Transverse colon (tissue), 4 donors: ENCODE measurements around the gene PLCG2. TPM values are rescaled to one million over a fixed set of nuclear protein-coding genes. Genes with fewer than 3 reads are reported as not detected.
"Not testable (repeated sequence)": the region's sequence is repeated elsewhere in the genome, so short reads cannot be mapped to it uniquely, and the experiment has no call there.

Source experiments
- DNase-seq: peaks from one replicate; pipeline ENCODE4 v3.0.0-alpha.2; 2019
- H3K27ac ChIP-seq, 4 donors: fragments of 200-600 bp; sonication (generic); 2 replicates each; pipeline ENCODE4 v1.5.1; 2016 to 2018; ENCODE audit warnings: inconsistent platforms in 4 of 4
- H3K27me3 ChIP-seq: fragments of 200-600 bp; sonication (generic); 2 replicates; pipeline ENCODE4 v1.5.1; 2017; ENCODE audit warnings: inconsistent platforms
- H3K36me3 ChIP-seq, 4 donors: fragments of 200-600 bp; sonication (generic); 2 replicates each; pipeline ENCODE4 v1.5.1; 2017 to 2019; ENCODE audit warnings: inconsistent platforms in 4 of 4
- H3K4me1 ChIP-seq, 4 donors: fragments of 200-600 bp; sonication (generic); 2 replicates each; pipeline ENCODE4 v1.5.1; 2017 to 2020; ENCODE audit warnings: inconsistent platforms in 4 of 4
- H3K4me3 ChIP-seq, 4 donors: fragments of 200-600 bp; sonication (generic); 1 replicate in 1 of 4; 2 replicates in 3 of 4; pipeline versions ENCODE4 v1.5.1 to v1.6.1; 2017 to 2019; ENCODE audit warnings: inconsistent platforms in 4 of 4
- H3K9me3 ChIP-seq, 2 donors: fragments of 200-600 bp; sonication (generic); 2 replicates each; pipeline ENCODE4 v1.5.1; 2017 to 2019; ENCODE audit warnings: inconsistent platforms in 2 of 2
- EP300 ChIP-seq: sonication (generic); formaldehyde crosslinking; IDR thresholded peaks from one replicate; pipeline ENCODE4 v1.6.1; 2017; ENCODE audit warnings: antibody characterized with exemption, low read depth
- POLR2A ChIP-seq: fragments of 450-650 bp; IDR thresholded peaks from one replicate; pipeline ENCODE4 v1.6.1; 2016; ENCODE audit warnings: antibody characterized with exemption, mild to moderate bottlenecking, moderate library complexity
- POLR2AphosphoS5 ChIP-seq, 3 donors: sonication (generic); formaldehyde crosslinking; IDR thresholded peaks; one replicate each; pipeline ENCODE4 v1.6.1; 2016; ENCODE audit warnings: antibody characterized with exemption in 3 of 3
- WGBS, 2 donors: methylation state at CpG; one replicate each; pipeline ENCODE4 v1.1.5; 2018; ENCODE audit warnings: low coverage in 1 of 2; 5-methylcytosine and 5-hydroxymethylcytosine counted together
- in situ Hi-C, 4 donors: fragments of 200-750 bp; cut with MboI; loops; one replicate each; pipeline versions ENCODE4 v1.15.0 to v1.15.1; 2017; ENCODE audit warnings: low sequenced_read_pairs in 3 of 4, low pct_ligation_motif_present in 1 of 4, low pct_unique_long_range_greater_than_20kb in 1 of 4
- intact Hi-C: fragments of 100-400 bp; cut with DNase I; formaldehyde crosslinking; loops from one replicate; pipeline ENCODE4 v1.15.1; 2023; ENCODE audit warnings: low total_unique reads
- total RNA-seq, 4 donors: library from RNA; depleted of rRNA; stranded (reverse); fragments of >200 nt; gene quantifications; one replicate each; pipeline ENCODE4 v1.1.0, GENCODE V29; 2016
- TF ChIP-seq, protein P1 (sequence below), 5 experiments: fragments of 200-600 bp in 3 of 5; fragments of 450-650 bp in 2 of 5; sonication (generic) in 3 of 5; IDR thresholded peaks; 1 replicate in 2 of 5; 2 replicates in 3 of 5; pipeline ENCODE4 v1.5.1; 2016 to 2017; ENCODE audit warnings: antibody characterized with exemption in 5 of 5, inconsistent platforms in 3 of 5, mild to moderate bottlenecking in 2 of 5, moderate library complexity in 1 of 5

The PLCG2 gene
- total RNA-seq, 4 donors from 2014 or later, result 9.0 to 65.9 (median 28.6) TPM

GRCh38 chr16:81737885-81738536, 41.1 kb upstream of the PLCG2 start:
- peak; percentile 92 for DNase-seq
- Histone ChIP-seq H3K27me3 (no peaks in the 10 kb centered on the region), H3K4me1 (peaks cover 0 to 12% (median 9%) of the 10 kb centered on the region in 4 donors), H3K36me3 (no peaks in the 10 kb centered on the region), H3K9me3 (no peaks in the 10 kb centered on the region), H3K27ac (peak overlapping the region in 2 of 4 donors; percentile 12 to 28), H3K4me3 (peak overlapping the region in 1 of 4 donors; percentile 37)
- peak in 1 of 3 donors; percentile 6 for TF ChIP-seq POLR2AphosphoS5 (IDR thresholded peaks at IDR 0.05)
- TF ChIP-seq, protein P1, sequence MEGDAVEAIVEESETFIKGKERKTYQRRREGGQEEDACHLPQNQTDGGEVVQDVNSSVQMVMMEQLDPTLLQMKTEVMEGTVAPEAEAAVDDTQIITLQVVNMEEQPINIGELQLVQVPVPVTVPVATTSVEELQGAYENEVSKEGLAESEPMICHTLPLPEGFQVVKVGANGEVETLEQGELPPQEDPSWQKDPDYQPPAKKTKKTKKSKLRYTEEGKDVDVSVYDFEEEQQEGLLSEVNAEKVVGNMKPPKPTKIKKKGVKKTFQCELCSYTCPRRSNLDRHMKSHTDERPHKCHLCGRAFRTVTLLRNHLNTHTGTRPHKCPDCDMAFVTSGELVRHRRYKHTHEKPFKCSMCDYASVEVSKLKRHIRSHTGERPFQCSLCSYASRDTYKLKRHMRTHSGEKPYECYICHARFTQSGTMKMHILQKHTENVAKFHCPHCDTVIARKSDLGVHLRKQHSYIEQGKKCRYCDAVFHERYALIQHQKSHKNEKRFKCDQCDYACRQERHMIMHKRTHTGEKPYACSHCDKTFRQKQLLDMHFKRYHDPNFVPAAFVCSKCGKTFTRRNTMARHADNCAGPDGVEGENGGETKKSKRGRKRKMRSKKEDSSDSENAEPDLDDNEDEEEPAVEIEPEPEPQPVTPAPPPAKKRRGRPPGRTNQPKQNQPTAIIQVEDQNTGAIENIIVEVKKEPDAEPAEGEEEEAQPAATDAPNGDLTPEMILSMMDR (IDR thresholded peaks at IDR 0.05), result peak; percentile 83 to 94 (median 85)
- TF ChIP-seq POLR2A, result no peak
- intact Hi-C loops, result loop anchor here (10.0 kb wide), 3 partner anchors 373 to 703 kb away; partner anchors contain the start of gene ATMIN
- WGBS, 2 donors, result 3 to 7% methylated on average over 8 to 22 of the region's 22 CpGs
- in situ Hi-C loops, result loop anchor here in 3 of 4 donors (10.0 to 25.0 kb wide), 5 partner anchors 376 to 1201 kb away; partner anchors contain the start of genes ATMIN (in 3 of the 3) and DYNLRB2 (in 1 of the 3)

- H3K9me3 ChIP-seq, result no peaks in the 10 kb centered on the region
- no peaks in the 10 kb centered on the region for H3K27me3 ChIP-seq
- H3K4me1 ChIP-seq, result peaks cover 0 to 12% (median 9%) of the 10 kb centered on the region in 4 donors
- 33 to 83% methylated on average over 5 to 18 of the region's 18 CpGs for WGBS, 2 donors
- in situ Hi-C loops (loop anchor here in 3 of 4 donors (10.0 to 25.0 kb wide), 5 partner anchors 377 to 1202 kb away; partner anchors contain the start of genes ATMIN (in 3 of the 3) and DYNLRB2 (in 1 of the 3)), intact Hi-C loops (loop anchor here (10.0 kb wide), 3 partner anchors 374 to 704 kb away; partner anchors contain the start of gene ATMIN)
- DNase-seq, result peak; percentile 71
- TF ChIP-seq EP300 (no peak), POLR2A (no peak), POLR2AphosphoS5 (IDR thresholded peaks at IDR 0.05) (no peak)
- TF ChIP-seq, protein P1 (IDR thresholded peaks at IDR 0.05), result no peak
- H3K36me3 ChIP-seq, result no peaks in the 10 kb centered on the region
- no peak overlapping the region for H3K4me3 ChIP-seq
- H3K27ac ChIP-seq, result peak overlapping the region in 3 of 4 donors; percentile 16 to 52 (median 44)
Measured at GRCh38 chr16:81738783-81739496, 40.2 kb upstream of the PLCG2 start.

GRCh38 chr16:81739503-81739902, 39.6 kb upstream of the PLCG2 start:
- TF ChIP-seq EP300, result no peak
- peaks cover 0 to 12% (median 9%) of the 10 kb centered on the region in 4 donors for H3K4me1 ChIP-seq
- H3K27ac ChIP-seq, result peak overlapping the region in 3 of 4 donors; percentile 16 to 52 (median 44)
- WGBS, 2 donors, result 81% methylated on average over 8 of the region's 8 CpGs; no CpG with 5 or more reads in 1 of the 2 donors
- no peaks in the 10 kb centered on the region for H3K36me3 ChIP-seq
- intact Hi-C loops, result loop anchor here (10.0 kb wide), 3 partner anchors 375 to 705 kb away; partner anchors contain the start of gene ATMIN
- no peaks in the 10 kb centered on the region for H3K27me3 ChIP-seq
- H3K4me3 ChIP-seq, result no peak overlapping the region
- in situ Hi-C loops, result loop anchor here in 3 of 4 donors (10.0 to 25.0 kb wide), 5 partner anchors 377 to 1202 kb away; partner anchors contain the start of genes ATMIN (in 3 of the 3) and DYNLRB2 (in 1 of the 3)
- no peak for DNase-seq
- H3K9me3 ChIP-seq, result no peaks in the 10 kb centered on the region

DNA sequence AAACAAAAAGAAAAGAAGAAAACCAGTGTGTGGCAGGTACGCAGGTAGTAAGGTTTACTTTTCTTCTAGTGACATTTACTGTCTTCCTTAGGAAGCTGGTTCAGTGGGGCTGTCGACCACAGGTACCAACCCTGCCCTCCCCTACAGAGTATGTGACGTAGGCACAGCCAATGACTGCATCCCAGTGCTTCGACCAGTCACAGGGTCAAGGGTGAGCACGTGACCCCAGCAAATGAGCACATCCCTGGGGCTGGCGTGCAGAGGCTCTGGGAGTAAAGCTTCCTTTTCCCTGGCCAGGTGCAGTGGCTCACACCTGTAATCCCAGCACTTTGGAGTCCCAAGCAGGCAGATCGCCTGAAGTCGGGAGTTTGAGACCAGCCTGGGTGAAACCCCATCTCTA, 38.9 kb upstream of the PLCG2 start:
- H3K4me3 ChIP-seq, result no peak overlapping the region
- 63 to 66% methylated on average over 6 to 8 of the region's 8 CpGs for WGBS, 2 donors
- H3K27me3 ChIP-seq, result no peaks in the 10 kb centered on the region
- peak overlapping the region in 2 of 4 donors; percentile 25 to 52 for H3K27ac ChIP-seq
- H3K4me1 ChIP-seq, result peaks cover 0 to 12% (median 9%) of the 10 kb centered on the region in 4 donors
- TF ChIP-seq, protein P1 (IDR thresholded peaks at IDR 0.05), result no peak
- no peak for TF ChIP-seq EP300
- no peak for TF ChIP-seq POLR2A
- TF ChIP-seq POLR2AphosphoS5 (IDR thresholded peaks at IDR 0.05), result no peak
- H3K36me3 ChIP-seq, result no peaks in the 10 kb centered on the region
- H3K9me3 ChIP-seq, result no peaks in the 10 kb centered on the region
- DNase-seq, result peak; percentile 56
- in situ Hi-C loops, result loop anchor here in 3 of 4 donors (25.0 kb wide), 4 partner anchors 378 to 1203 kb away; partner anchors contain the start of genes ATMIN (in 3 of the 3) and DYNLRB2 (in 1 of the 3)
- intact Hi-C loops, result no loop called here

GRCh38 chr16:81741430-81741770, 37.7 kb upstream of the PLCG2 start:
- peaks cover 0 to 18% (median 10%) of the 10 kb centered on the region in 4 donors for H3K4me1 ChIP-seq
- in situ Hi-C loops, result loop anchor here in 3 of 4 donors (25.0 kb wide), 4 partner anchors 379 to 1204 kb away; partner anchors contain the start of genes ATMIN (in 3 of the 3) and DYNLRB2 (in 1 of the 3)
- intact Hi-C loops, H3K27ac ChIP-seq, DNase-seq, H3K27me3 ChIP-seq, H3K36me3 ChIP-seq, H3K9me3 ChIP-seq, H3K4me3 ChIP-seq: not testable (repeated sequence)
- WGBS, 2 donors, result 87 to 100% methylated on average over 3 to 6 of the region's 6 CpGs
